SK-N-SH treated with all-trans-retinoic acid at 6 μM for 48 hours (cell line): ENCODE data around the gene RSPH9.

ENCODE experiments used
- ATAC-seq: fragments of 200-7000 bp; cut with Tn5 transposase; 3 replicates; pipeline ENCODE4 v1.9.1; 2020; ENCODE audit warnings: mild to moderate bottlenecking, moderate library complexity
- ARNTL ChIP-seq: fragments of 450-650 bp; formaldehyde crosslinking; IDR thresholded peaks from 2 replicates; pipeline ENCODE4 v1.5.0; 2020; ENCODE audit warnings: low read depth, mild to moderate bottlenecking, moderate library complexity, borderline replicate concordance
- BACH2 ChIP-seq: fragments of 250-450 bp; sonication (Bioruptor Pico); IDR thresholded peaks from 2 replicates; pipeline ENCODE4 v1.9.0; 2021; ENCODE audit warnings: mild to moderate bottlenecking, borderline replicate concordance
- CSRNP3 ChIP-seq: fragments of 250-450 bp; sonication (Bioruptor Pico); IDR thresholded peaks from 2 replicates; pipeline ENCODE4 v1.5.1; 2021; ENCODE audit warnings: mild to moderate bottlenecking, moderate library complexity
- ESRRG ChIP-seq: fragments of 250-450 bp; sonication (Bioruptor Pico); IDR thresholded peaks from 2 replicates; pipeline ENCODE4 v1.6.1; 2021; ENCODE audit warnings: mild to moderate bottlenecking
- GLIS3 ChIP-seq: fragments of 250-450 bp; sonication (Bioruptor Pico); IDR thresholded peaks from 2 replicates; pipeline ENCODE4 v1.5.0; 2020; ENCODE audit warnings: mild to moderate bottlenecking, moderate library complexity
- ISL1 ChIP-seq: fragments of 250-450 bp; sonication (Bioruptor Pico); IDR thresholded peaks from 2 replicates; pipeline ENCODE4 v2.1.2; 2022; ENCODE audit warnings: mild to moderate bottlenecking, moderate library complexity
- OSR1 ChIP-seq: fragments of 250-450 bp; sonication (Bioruptor Pico); IDR thresholded peaks from 2 replicates; pipeline ENCODE4 v1.8.0; 2022; ENCODE audit warnings: moderate library complexity, mild to moderate bottlenecking, inconsistent platforms
- PPARA ChIP-seq: fragments of 250-450 bp; sonication (Bioruptor Pico); IDR thresholded peaks from 2 replicates; pipeline ENCODE4 v1.5.0; 2020; ENCODE audit warnings: mild to moderate bottlenecking, borderline replicate concordance
- TCF4 ChIP-seq: fragments of 250-450 bp; sonication (Bioruptor Pico); IDR thresholded peaks from 2 replicates; pipeline ENCODE4 v1.8.0; 2021; ENCODE audit warnings: mild to moderate bottlenecking, moderate library complexity, borderline replicate concordance
- ZC3H10 ChIP-seq: fragments of 250-450 bp; sonication (Bioruptor Pico); IDR thresholded peaks from 2 replicates; pipeline ENCODE4 v1.5.1; 2021; ENCODE audit warnings: mild to moderate bottlenecking, moderate library complexity
- ZNF565 ChIP-seq: fragments of 450-650 bp; formaldehyde crosslinking; conservative IDR thresholded peaks from 2 replicates; pipeline ENCODE4 v1.5.0; 2020; ENCODE audit warnings: low read depth, mild to moderate bottlenecking, moderate library complexity
- ZNF70 ChIP-seq: fragments of 450-650 bp; formaldehyde crosslinking; IDR thresholded peaks from 2 replicates; pipeline ENCODE4 v1.5.0; 2020; ENCODE audit warnings: mild to moderate bottlenecking, moderate library complexity
- ZNF8 ChIP-seq: fragments of 450-650 bp; formaldehyde crosslinking; IDR thresholded peaks from 2 replicates; pipeline ENCODE4 v1.5.0; 2020; ENCODE audit warnings: mild to moderate bottlenecking, moderate library complexity
- TF ChIP-seq, protein P1 (sequence below): fragments of 250-450 bp; sonication (Bioruptor Pico); IDR thresholded peaks from 2 replicates; pipeline ENCODE4 v1.5.1; 2020; ENCODE audit warnings: low read depth, mild to moderate bottlenecking, moderate library complexity
- TF ChIP-seq, protein P2 (sequence below): fragments of 250-450 bp; sonication (Bioruptor Pico); IDR thresholded peaks from 2 replicates; pipeline ENCODE4 v1.8.0; 2020; ENCODE audit warnings: mild to moderate bottlenecking, moderate library complexity, borderline replicate concordance
- TF ChIP-seq, protein P3 (sequence below): fragments of 250-450 bp; sonication (Bioruptor Pico); IDR thresholded peaks from 2 replicates; pipeline ENCODE4 v1.5.0; 2020; ENCODE audit warnings: mild to moderate bottlenecking, moderate library complexity

RSPH9 gene

GRCh38 chr6:43627008-43627825, 17.6 kb upstream of the RSPH9 start:
- ATAC-seq = peak; percentile 9
- no peak for TF ChIP-seq GLIS3
- TF ChIP-seq, protein P1, sequence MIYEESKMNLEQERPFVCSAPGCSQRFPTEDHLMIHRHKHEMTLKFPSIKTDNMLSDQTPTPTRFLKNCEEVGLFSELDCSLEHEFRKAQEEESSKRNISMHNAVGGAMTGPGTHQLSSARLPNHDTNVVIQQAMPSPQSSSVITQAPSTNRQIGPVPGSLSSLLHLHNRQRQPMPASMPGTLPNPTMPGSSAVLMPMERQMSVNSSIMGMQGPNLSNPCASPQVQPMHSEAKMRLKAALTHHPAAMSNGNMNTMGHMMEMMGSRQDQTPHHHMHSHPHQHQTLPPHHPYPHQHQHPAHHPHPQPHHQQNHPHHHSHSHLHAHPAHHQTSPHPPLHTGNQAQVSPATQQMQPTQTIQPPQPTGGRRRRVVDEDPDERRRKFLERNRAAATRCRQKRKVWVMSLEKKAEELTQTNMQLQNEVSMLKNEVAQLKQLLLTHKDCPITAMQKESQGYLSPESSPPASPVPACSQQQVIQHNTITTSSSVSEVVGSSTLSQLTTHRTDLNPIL (CRISPR knock-in tag) = 0 out of 2 replicates have a peak, but pooled peaks have one; percentile 33

- TF ChIP-seq PPARA (CRISPR knock-in tag) = no peak
- TF ChIP-seq ZC3H10 (CRISPR knock-in tag) = no peak
- TF ChIP-seq, protein P1 (CRISPR knock-in tag) = no peak
- no peak for TF ChIP-seq ZNF8 (CRISPR knock-in tag)
- TF ChIP-seq, protein P2, sequence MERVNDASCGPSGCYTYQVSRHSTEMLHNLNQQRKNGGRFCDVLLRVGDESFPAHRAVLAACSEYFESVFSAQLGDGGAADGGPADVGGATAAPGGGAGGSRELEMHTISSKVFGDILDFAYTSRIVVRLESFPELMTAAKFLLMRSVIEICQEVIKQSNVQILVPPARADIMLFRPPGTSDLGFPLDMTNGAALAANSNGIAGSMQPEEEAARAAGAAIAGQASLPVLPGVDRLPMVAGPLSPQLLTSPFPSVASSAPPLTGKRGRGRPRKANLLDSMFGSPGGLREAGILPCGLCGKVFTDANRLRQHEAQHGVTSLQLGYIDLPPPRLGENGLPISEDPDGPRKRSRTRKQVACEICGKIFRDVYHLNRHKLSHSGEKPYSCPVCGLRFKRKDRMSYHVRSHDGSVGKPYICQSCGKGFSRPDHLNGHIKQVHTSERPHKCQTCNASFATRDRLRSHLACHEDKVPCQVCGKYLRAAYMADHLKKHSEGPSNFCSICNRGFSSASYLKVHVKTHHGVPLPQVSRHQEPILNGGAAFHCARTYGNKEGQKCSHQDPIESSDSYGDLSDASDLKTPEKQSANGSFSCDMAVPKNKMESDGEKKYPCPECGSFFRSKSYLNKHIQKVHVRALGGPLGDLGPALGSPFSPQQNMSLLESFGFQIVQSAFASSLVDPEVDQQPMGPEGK (CRISPR knock-in tag) = no peak
- TF ChIP-seq OSR1 (CRISPR knock-in tag) = no peak
- no peak for TF ChIP-seq ESRRG (CRISPR knock-in tag)
- TF ChIP-seq, protein P3, sequence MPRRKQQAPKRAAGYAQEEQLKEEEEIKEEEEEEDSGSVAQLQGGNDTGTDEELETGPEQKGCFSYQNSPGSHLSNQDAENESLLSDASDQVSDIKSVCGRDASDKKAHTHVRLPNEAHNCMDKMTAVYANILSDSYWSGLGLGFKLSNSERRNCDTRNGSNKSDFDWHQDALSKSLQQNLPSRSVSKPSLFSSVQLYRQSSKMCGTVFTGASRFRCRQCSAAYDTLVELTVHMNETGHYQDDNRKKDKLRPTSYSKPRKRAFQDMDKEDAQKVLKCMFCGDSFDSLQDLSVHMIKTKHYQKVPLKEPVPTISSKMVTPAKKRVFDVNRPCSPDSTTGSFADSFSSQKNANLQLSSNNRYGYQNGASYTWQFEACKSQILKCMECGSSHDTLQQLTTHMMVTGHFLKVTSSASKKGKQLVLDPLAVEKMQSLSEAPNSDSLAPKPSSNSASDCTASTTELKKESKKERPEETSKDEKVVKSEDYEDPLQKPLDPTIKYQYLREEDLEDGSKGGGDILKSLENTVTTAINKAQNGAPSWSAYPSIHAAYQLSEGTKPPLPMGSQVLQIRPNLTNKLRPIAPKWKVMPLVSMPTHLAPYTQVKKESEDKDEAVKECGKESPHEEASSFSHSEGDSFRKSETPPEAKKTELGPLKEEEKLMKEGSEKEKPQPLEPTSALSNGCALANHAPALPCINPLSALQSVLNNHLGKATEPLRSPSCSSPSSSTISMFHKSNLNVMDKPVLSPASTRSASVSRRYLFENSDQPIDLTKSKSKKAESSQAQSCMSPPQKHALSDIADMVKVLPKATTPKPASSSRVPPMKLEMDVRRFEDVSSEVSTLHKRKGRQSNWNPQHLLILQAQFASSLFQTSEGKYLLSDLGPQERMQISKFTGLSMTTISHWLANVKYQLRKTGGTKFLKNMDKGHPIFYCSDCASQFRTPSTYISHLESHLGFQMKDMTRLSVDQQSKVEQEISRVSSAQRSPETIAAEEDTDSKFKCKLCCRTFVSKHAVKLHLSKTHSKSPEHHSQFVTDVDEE (CRISPR knock-in tag) = no peak
- no peak for TF ChIP-seq BACH2
- TF ChIP-seq GLIS3 = no peak; the same call in 1 of the 2 replicates
- TF ChIP-seq ZNF565 (CRISPR knock-in tag) = no peak
- TF ChIP-seq ZNF70 (CRISPR knock-in tag) = no peak
- no peak for TF ChIP-seq ARNTL (CRISPR knock-in tag)
- no peak for TF ChIP-seq CSRNP3
- no peak for TF ChIP-seq TCF4 (CRISPR knock-in tag)
- no peak for TF ChIP-seq ISL1 (CRISPR knock-in tag)
- ATAC-seq = no peak
Measured at GRCh38 chr6:43628393-43629103, 16.3 kb upstream of the RSPH9 start.

DNA sequence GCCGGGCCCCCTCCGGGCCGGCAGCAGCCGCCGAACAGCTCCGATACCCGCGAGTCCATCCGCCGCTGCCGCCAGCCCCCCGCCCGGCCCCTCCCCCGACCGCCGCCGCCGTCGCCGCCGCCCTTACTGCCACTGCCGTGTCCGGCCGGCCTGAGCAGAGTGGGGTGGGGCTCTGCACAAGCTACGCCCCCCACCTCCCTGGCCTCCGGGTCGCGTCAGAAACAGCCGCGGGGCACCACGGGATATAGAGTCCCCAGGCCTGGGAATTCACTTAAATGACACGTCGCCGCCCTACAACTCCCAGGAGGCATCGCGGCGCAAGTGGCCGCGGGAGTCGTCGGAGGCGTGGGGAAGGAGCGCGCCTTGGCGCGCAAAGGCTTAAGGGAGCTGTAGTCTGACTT, 15.7 kb upstream of the RSPH9 start, which contains the start of gene GTPBP2:
TSS of gene GTPBP2 (minus strand) at position 161 of the 401 bp plus-strand sequence. CDS start at position 59, 102 bp downstream.
- TF ChIP-seq, protein P3 (CRISPR knock-in tag) = 0 out of 2 replicates have a peak, but pooled peaks have one; percentile 29
- TF ChIP-seq TCF4 (CRISPR knock-in tag) (no peak), ISL1 (CRISPR knock-in tag) (no peak)

More for the DNA sequence above, 15.7 kb upstream of the RSPH9 start, which contains the start of gene GTPBP2:
- ATAC-seq = peak; percentile 91
